GM12801 (cell line): ENCODE results near the gene FTO.

Experiments used
- TF ChIP-seq, protein P1 (sequence below): IDR thresholded peaks from one replicate; pipeline ENCODE4 v1.5.1; 2011; ENCODE audit warnings: control low read depth; ENCODE audit not compliant: insufficient read length; ENCODE audit errors: extremely low read depth

Gene FTO

DNA sequence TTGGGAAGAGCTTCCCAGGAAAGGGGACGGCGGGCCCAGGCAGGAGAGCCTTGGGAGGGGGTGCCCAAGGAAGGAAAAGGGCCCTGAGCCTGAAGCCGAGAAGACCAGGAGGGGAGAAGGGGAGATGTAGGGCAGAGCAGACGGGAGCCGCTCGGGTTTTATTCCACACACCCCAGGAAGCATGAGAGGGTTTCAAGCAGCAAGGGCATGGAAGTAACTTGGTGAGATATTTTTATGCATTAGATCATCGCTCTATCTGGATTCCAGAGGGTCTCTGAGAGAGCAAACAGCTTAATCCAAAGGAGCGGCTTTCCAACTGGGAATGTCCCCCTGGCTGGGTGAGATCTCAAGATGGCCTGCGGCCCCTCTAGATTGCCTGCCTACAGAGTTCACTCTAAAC lies 411.6 kb downstream of the FTO start:
- TF ChIP-seq, protein P1, sequence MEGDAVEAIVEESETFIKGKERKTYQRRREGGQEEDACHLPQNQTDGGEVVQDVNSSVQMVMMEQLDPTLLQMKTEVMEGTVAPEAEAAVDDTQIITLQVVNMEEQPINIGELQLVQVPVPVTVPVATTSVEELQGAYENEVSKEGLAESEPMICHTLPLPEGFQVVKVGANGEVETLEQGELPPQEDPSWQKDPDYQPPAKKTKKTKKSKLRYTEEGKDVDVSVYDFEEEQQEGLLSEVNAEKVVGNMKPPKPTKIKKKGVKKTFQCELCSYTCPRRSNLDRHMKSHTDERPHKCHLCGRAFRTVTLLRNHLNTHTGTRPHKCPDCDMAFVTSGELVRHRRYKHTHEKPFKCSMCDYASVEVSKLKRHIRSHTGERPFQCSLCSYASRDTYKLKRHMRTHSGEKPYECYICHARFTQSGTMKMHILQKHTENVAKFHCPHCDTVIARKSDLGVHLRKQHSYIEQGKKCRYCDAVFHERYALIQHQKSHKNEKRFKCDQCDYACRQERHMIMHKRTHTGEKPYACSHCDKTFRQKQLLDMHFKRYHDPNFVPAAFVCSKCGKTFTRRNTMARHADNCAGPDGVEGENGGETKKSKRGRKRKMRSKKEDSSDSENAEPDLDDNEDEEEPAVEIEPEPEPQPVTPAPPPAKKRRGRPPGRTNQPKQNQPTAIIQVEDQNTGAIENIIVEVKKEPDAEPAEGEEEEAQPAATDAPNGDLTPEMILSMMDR, result no peak

DNA sequence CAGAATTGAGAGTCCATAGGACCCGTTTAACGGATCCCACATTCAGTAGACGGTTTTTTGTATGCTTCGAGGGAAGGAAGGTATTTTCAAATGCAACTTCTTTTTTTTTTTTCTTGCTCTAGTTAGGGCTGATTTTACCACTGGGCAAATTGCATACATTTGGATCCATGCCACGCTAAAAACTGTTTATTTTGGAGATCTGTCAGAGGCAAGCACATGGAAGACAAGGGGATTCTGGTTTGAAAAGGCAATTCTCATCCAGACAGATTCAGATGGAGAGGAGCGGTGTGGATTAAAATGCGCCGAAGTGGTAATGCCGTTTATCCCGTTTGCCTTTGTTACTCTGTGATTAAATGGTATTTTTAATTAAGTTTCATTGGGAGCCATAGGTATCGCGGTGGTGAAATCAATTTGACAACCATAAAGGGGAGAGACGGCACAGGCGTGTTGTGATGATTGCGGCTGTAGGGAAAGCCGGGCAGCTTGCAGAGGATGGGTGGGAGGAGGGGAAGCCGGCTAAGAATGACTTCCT lies 412.2 kb downstream of the FTO start:
- TF ChIP-seq, protein P1, result no peak

DNA sequence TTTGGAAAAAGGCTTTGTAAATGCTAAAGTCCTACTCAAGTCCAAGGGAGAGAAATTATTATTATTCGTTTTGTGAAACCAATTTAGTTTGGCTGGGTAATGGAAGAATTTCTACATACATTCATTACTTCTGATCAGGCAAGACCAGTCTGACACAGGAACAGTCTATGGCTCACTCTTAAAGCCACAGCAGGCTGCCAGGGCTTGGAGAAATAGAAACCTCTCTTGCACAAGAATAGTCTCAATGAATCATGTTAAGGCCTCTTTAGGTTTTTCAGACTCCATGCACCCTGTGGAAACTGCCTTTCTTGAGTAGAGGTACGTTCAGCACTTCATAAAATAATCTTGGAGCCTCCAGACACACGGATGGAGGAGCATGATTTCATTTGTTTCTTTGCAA lies 414.9 kb downstream of the FTO start:
- TF ChIP-seq, protein P1, result no peak

DNA sequence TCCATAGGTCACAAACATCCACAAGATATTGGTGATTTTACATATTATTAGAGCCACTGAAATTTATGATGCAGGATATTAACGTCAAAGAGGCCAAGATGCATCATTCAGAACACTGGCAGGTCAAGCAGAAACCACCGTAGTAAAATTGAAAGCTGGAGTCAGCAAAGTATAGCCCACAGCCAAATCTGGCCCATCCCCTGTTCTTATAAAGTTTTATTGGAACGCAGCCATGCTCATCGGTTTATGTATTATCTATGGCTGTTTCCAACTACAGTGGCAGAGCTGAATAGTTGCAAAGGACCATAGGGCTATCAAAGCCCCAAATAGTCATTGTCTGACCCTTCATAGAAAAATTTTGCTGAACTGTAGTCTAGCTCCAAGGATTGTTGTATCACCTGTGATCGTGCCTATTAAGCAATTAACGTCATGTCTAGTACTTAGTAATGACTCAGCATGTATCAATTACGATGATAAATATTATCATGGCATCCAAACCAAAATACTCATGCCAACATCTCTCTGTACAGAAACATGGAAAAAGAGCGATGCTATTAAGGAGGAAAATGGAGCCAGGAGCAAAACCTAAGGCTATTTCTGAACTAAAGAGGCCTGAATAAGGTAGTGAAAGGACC lies 417.0 kb downstream of the FTO start:
- TF ChIP-seq, protein P1, result no peak

DNA sequence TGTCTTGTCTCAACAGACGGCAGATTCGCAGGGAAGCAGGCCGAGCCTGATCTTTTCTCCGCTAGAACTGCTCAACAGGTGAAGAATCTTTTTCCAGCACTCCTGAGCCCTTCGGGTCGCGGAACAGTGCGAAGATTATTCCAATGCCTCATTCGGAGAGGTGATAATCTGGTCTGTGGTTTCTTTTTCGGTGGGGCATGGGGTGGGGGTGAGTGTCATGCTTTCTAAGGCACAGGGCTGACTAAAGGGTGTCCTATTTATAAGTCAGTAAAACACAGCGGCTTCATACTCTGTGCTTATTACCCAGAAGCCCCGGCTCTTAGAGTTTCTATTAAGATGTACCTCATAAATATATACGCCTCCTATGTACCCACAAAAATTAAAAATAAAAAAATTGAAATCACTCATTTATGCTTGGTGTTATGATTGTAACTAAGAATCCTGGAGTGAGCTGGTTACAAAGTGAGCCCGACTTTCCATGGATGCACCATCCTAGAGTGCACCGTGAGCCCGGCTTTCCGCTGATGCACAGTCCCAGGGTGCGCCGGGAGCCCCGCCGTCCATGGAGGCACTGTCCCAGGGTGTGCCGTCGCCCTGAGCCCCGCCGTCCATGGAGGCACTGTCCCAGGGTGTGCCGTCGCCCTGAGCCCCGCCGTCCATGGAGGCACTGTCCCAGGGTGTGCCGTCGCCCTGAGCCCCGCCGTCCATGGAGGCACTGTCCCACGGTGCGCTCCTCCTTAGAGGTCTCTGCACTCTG lies 417.8 kb downstream of the FTO start:
- TF ChIP-seq, protein P1, result no peak

DNA sequence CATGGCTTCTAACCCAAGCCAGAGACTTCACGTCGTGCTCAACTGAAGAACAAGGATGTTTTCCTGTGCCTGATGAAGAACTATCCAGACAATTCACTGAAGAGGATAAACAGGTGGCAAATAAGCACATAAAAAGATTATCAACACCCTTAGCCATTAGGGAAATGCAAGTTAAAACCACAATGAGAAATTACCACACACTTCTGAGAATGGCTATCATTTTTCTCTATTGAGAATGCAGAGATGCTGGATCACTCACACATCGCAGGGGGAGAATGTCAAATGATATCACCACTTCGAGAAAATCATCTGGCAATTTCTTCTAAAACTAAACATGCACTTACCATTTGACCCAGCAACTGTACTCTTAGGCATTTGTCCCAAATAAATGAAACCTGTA lies 419.8 kb downstream of the FTO start:
- TF ChIP-seq, protein P1, result no peak

DNA sequence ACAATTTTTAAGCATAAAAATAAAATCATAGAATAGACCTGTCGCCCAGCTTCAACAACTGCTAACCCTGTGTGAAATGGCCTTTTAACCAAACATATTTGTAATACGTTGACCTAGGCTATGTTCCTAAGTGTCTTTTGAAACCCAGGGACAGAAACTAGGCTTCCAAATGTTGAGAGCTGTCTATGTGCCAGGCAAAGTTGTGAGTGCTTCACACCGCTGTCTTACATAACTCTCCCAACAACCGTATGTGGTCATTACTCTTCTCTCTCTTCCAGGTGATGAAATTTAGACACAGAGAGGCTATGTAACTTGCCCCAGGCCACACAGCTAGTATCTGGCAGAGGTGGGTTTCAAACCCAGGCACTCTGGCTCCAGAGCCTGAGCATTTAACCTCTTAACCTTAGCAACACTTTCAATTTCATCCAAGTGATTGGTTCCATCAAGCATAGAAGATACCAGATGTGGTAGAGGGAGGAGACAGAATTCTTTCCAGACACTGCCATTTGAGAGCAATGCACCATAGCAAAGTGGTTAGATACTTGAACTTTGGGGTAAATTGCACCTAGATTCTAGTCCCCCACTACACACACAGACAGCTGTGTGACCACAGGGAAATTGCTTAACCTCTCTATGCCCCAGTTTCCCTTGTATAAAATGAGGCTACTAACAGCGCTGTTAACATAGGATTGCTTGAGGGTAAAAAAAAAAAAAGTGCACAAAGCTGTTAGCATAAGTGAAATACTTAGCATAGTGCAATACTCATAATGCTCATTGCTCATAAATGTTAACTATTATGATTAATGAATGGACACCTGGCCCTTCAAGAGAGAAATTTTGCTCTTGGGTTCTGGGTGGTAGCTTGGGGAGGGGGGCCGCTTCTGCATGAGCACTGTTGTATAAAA lies 422.0 kb downstream of the FTO start:
- TF ChIP-seq, protein P1, result no peak
